HG03025 (cell line): ENCODE results near the gene PET117.
"Not testable (repeated sequence)": the region's sequence is repeated elsewhere in the genome, so short reads cannot be mapped to it uniquely, and the experiment has no call there.

ENCODE experiments used
- ATAC-seq: cut with Tn5 transposase; IDR thresholded peaks from one replicate; pipeline ENCODE4 v1.9.1; 2021; ENCODE audit warnings: mild to moderate bottlenecking, moderate library complexity; ENCODE audit not compliant: unreplicated experiment, low FRiP score

PET117 gene, protein sequence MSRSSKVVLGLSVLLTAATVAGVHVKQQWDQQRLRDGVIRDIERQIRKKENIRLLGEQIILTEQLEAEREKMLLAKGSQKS

DNA sequence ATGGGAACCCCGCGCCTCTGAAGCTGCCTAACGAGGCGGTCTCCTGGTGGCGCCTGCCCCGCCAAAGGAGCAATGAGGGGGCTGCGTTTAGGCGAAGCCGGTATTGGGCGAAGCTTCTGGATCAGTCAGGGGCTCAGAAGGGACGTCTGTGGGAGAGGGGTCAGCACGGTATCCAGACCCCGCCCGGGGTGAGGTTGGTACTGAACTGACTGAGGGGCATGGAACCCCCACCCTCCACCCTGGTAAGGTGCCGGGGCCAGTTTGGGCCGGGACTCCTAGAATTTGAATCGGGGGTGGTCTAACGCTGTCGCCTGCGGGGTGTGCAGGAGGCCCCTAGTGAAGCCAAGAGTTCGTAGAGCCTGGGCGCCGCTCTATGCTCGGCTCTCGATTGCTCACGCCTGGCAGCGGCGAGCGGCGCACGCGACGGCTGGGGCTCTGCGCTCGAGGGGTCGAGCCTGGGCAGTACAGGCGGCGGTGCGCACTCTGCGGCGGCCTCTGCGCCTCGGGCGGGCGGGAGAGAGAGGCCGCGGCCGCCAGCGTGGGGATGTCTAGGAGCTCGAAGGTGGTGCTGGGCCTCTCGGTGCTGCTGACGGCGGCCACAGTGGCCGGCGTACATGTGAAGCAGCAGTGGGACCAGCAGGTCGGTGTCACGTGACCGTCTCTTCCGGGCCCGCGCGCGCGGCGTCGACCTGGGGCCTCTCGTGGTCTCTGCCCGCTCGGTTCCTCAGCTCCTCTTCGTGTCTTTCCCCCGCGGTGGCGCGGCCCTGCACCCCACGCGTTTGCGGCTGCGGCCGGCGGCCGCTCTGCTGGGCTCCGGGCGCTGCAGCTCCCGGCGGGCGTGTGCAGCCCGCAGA, at the start of gene PET117, which contains the start of gene KAT14:
PET117 (plus strand) TSS at position 452 of the 854 bp plus-strand sequence; CDS start at position 545, 93 bp downstream.
KAT14 (plus strand) TSS at position 452 of the 854 bp plus-strand sequence. CDS start 4,798 bp downstream, outside the sequence.
- peak; percentile 90 for ATAC-seq

DNA sequence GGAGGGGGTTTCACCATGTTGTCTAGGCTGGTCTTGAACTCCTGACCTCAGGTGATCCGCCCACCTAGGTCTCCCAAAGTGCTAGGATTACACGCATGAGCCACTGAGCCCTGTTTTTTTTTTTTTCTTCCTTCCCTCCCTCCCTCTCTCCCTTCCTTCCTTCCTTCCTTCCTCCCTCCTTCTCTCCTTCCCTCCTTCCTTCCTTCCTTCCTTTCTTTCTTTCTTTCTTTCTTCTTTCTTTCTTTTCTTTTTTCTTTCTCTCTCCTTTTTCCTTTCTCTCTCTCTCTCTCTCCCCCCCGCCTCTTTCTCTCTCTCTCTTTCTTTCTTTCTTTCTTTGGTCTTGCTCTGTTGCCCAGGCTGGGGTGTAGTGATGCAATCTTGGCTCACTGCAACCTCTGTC, 49.4 kb upstream of the PET117 start:
- ATAC-seq: not testable (repeated sequence)

DNA sequence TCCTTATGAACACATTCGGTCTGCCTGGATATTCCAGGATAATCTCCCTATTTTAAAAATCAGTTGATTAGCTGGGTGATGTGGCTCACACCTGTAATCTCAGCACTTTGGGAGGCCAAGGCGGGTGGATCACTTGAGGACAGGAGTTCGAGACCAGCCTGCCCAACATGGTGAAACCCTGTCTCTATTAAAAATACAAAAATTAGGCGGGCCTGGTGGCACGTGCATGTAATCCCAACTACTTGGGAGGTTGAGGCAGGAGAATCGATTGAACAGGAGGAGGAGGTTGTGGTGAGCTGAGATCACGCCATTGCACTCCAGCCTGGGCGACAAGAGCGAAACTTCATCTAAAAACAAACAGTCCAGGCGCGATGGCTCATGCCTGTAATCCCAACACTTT, 48.8 kb upstream of the PET117 start:
- ATAC-seq: not testable (repeated sequence)

DNA sequence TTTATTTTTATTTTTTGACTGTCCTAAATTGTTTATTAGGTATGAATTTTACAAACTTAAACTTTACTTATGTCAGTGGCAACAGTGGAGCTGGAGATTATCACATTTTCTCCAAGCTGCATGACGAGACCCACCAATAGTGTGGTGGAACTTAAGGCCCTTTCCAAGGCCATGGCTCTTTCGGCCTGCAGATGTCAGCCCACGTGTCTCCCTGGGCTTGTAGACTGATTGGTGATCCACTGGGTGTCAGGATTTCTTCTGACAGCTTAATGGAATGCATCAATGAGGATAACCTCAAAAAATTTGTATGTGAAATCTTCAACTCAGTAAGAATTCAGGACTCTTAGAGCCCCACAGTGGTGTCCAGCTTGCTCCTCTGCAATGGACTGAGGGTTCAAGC, 47.6 kb upstream of the PET117 start:
- ATAC-seq: no peak

DNA sequence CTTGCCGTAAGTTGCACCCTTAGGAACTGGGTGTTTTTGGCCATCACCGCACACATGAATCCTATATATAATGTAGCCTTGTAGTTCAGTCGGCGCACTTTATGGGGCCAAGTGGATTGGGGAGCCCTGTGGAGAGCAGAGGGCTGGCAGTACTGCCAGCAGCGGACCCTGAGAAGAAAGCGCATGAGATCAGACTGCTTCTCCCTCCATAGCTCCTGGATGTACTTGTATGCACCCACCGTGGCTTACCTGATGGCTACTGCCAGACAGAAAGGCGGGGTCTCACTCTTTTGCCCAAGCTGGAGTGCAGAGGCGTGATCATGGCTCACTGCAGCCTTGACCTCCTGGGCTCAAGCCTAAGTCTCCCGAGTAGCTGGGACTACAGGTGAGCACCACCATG, 47.2 kb upstream of the PET117 start:
- ATAC-seq: no peak

DNA sequence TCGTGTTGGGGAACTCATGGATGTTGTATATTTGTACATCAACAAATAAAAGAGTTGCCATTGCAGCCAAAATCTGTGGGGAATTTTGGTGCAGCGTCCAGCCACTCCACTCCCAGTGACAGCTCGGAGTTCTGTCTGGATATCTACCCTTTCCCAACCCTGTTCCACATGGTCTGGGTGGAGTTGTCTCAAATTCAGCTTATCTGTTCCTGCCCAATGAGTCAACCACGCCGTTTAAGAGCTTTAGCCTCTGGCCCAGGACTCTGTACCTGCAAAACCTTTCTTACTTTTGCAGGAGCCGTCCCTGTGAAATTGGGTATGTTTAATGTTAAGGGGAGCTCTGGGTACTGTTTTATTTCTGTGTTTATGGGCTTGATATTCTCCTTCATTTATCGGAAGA, 46.0 kb upstream of the PET117 start:
- no peak for ATAC-seq

DNA sequence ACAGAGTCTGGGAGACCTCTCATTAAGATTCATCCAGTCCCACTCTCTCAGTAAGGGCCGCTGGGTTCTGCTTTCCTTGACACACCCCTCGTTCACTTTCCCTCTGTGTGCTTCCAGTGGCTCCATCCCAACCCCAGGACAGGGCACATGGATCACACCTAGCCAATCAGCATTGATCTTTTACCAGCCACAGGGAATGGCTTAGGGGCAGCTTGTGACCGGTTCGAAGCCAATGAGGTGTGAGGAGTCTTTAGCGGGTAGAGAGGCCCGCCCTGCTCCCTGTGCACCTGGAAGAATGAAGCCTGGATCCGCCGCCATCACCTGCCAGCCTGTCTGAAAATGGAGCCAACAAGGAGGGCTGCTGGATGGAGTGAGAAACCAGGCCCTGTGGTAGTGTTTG, 44.8 kb upstream of the PET117 start:
- no peak for ATAC-seq

DNA sequence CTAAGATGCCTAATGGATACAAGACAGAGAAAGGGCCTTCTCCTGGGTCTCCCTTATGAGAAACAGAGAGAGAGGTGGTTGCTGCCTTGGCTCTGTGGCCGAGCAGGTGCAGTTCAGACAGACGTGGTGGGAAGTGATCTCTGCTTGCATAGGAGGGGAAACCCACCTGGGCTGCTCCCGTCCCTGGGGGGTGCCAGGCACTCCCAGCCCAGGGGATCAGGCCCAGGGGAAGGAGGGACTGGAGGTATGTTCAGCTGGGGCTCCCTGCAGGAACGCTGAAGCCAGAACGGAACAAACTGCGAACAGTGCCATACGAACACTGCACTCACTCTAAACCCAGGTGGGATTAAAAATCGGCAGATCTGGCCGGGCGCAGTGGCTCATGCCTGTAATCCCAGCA, 44.3 kb upstream of the PET117 start:
- no peak for ATAC-seq

DNA sequence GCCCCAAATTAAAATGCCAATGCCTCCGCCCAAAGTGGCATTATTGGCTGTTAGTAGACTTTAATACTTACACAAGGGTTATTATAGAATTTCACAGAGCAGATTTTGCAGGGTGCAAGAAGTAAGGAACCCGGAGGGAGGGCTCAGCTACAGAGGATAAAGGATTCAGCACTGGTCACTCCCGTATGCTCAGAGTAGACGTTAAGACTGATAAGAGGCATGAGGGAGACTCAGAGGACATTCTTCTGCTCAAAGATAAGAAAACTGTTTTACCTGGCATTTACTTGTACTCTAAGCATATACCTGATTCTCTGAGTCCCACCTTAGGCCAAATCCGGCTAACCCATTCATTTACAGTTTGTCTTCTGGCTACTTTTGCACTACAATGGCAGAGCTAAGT, 43.5 kb upstream of the PET117 start:
- no peak for ATAC-seq

DNA sequence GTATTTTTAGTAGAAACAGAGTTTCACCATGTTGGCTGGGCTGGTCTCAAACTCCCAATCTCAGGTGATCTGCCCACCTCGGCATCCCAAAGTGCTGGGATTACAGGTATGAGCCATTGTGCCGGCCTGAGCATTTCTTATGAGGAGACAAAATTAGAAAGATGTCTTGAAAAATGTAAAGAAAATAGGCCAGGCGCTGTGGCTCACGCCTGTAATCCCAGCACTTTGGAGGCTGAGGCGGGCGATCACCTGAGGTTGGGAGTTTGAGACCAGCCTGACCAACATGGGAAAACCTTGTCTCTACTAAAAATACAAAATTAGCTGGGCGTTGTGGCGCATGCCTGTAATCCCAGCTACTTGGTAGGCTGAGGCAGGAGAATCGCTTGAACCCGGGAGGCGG, 37.1 kb upstream of the PET117 start:
- ATAC-seq: not testable (repeated sequence)

DNA sequence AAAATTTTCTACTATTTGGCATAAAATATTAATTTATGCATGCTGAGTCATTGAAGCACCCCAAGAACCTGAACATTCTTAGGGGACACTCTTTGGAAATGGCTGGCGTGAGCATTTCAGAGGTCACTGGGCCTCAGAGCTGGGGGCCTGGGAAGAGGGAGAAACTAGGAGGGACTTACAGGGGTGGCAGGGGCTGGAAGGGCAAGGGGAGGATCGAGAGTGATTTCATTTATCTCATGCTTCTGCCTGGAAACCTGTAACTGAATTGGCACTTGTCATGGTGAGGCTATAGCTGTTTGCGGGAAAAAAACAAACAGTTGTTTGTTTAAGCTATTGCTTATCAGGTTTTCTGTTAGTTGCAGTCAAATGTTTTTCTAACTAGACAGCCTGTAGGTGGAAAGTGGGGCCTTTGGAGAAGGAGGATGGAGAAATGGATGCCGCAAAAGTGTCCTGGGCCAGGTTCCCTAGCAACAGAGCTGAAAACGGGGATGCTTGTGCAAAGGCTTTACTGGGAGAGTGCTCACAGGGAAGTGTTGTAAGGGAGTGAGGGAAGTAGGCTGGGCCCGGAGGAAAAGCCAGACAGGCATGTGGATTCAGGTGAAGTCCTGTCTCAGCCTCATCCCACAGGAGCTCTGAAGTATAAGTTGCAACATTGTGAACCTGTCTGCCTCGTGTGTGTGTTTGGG, 36.4 kb upstream of the PET117 start:
- ATAC-seq: no peak

DNA sequence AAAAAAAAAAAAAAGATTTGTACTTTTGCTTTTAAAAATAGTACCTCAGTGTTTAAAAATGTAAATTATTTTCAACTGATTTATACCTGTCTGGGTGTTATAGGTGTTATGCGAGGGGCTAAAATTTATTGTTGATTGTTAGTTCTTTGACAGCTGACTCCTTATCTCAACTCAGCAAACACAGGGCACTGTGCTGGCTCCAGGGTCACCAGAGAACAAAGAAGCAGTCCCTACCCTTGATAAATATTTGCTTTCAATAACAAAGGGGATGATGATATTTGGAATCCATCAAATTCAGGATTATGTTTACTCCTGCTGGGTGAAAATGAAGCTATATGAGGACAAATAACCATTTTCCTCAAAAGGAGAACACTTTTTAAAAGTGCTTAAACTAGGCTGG, 34.2 kb upstream of the PET117 start:
- ATAC-seq: no peak

DNA sequence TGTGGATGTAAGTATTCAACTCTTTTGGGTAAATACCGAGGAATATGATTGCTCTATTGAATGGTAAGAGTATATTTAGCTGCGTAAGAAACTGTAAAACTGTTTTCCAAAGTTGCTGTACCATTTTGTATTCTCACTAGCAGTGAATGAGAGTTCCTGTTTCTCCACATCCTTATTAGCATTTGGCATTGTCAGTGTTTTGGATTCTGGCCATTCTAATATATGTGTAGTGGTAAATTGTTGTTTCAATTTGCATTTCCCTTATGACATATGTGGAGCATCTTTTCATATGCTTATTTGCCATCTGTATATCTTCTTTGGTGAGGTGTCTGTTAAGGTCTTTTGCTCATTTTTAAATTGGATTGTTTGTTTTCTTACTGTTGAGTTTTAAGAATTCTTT, 29.3 kb upstream of the PET117 start:
- no peak for ATAC-seq

DNA sequence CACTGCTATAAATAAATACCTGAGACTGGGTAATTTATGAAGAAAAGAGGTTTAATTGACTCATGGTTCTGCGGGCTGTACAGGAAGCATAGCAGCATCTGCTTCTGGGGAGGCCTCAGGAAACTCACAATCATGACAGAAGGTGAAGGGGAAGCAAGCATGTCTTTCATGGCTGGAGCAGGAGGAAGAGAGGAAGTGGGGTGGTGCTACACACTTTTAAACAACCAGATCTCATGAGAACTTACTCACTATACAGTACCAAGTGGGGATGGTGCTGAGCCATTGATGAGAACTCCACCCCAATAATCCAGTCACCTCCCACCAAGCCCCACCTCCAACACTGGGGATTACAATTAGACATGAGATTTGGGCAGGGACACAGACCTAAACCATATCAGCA, 9.1 kb upstream of the PET117 start:
- not testable (repeated sequence) for ATAC-seq

DNA sequence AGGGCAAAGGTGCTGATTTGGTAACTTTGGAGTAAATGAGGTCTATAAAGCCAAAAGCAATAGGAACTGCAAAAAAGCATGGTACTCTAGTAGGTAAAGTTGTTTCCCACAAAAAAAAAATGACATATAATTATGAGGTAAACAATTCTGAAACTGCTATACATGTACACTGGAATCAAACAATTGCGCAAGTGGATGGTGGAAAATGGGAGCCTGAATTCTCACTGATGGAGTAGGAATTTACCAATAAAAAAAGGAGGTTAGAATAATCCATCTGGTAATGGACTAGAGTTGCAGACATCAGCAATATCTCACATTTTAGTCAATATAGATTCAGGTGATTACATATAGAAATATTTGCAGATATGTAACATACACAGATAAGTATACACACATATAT, 5.0 kb upstream of the PET117 start:
- no peak for ATAC-seq

DNA sequence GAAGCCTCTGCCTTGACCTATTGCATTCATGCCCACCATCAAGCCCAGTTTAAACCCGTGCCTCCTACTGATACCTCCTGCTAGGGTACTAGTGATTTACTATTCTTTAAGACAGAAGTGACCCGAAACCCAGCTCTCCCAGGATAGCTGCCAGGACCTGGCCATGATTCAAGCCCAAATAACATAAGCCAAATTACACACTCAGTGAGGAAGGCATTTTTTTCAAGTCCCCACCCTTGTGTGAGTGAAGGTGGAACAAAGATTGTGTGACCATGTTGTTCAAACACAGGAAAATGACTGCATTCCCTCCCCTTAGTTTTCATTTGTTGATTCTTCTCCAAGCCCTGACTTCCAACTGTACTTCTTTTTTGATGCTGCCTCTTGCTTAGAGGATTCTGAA, 3.7 kb upstream of the PET117 start:
- ATAC-seq: no peak

DNA sequence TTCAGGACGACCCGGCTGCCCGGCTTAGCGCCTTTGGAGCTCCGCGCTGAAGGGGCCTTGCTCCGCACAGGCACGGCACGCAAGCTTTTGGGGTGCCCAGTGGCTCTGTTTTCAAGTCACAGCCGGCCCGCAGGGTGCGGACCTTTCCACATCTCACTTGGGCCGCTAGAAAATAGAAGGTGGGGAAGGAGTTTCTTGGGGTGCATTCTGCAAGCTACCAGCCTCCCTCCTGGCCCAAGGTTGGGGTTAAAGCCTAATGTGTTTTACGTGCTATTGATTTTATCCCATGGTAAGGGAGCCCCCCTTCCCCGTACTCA, 561 bp downstream of the PET117 start:
- no peak for ATAC-seq

DNA sequence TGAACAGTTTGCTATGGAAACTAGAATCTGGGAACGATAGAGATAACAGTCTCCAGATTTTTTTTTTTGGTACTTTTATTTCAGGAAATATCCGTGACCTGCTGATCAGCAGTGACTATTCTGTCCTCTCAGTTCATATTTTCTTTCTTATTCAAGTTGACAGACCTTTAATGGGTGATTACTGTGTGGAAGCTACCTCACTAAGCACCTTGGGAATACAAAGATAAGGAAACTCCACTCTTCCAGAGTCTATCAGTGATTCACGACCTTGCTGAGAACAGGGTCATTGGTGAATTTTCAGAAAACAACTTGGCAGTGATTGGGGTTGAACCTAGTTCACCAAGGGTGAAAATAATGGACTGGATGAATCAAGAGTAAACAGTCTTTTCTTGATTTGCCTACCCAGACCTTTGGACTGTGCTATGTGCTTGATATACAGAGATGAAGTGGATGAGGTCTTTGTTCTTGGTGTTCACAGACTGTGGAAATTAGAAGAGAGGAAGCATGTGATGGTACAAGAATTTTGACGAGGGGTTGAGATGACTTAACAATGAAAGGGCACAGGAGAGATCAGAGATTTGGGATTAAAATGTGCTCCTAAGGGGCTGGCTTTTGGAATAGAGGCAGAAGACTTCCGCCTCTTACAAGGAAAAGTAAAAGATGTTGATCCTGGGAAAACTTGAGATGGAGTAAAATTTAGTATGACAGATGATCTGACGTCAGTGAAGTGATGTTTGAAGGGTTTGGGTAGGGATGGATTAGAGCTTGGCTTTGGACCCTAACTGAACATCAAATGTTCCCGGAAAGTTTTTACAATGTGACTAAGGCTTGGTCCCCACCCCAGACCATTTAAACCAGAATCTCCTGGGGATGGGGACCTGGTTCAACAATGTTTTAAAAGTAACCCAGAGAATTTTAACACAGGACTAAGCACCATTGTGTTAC, 1.2 kb downstream of the PET117 start:
- no peak for ATAC-seq

DNA sequence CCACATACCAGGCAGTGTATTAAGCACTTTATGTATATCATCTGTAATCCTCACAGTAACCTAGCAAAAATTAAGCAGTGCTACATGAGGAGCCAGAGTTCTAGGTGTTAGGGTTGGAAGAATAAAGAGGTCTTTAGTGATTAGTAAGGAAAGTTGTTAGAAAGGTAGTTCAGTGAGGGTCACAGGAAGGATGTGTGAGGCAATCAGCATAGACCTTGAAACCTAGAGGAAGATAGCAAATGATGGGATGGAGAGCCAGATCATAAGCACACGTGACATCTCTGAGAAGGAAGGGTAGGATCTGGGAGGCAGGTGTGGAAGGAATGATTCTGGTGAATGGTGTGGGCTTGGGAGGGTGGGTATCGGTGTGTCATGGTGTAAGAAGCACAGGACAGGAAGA, 2.2 kb downstream of the PET117 start:
- ATAC-seq: no peak

DNA sequence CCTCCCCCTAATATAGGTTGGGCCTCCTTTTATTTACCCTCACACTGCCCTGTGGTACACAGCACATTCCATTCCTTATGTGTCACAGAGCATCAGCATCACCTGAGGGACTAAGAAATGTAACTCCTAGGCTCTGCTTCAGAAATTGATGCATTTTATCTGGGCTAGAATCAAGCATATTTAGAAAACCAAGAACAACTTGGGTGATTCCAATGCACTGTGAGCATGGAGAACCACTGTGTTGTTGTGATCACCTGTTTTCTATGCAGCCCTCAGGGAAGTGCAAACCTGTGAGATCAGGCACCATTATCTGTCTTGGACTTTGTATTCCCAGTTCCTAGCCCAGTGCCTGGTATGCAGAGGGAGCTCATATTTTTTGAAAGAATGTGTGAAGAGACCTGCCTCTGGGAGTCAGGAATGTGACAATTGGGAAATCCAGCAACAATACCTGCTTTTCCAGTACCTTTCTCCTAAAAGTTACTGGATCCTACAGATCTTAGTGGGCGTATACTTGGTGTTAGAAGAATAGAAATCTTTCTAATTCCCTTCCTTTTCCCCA, 7.0 kb downstream of the PET117 start:
- no peak for ATAC-seq
